ENCODE measurements around the gene RIMBP2.

Gene RIMBP2

GRCh38 chr12:130485291-130486145 is 230.6 kb downstream of the RIMBP2 start:
- no peak for DNase-seq (ENCODE audit: low spot score)

GRCh38 chr12:130484221-130484620 is 231.9 kb downstream of the RIMBP2 start:
- DNase-seq (ENCODE audit: low spot score) = no peak

- no peak for DNase-seq (ENCODE audit: low spot score)
Measured at GRCh38 chr12:130483616-130484180, 232.4 kb downstream of the RIMBP2 start.

- no peak for DNase-seq (ENCODE audit: low spot score)
Measured at GRCh38 chr12:130482448-130482847, 233.7 kb downstream of the RIMBP2 start.

- DNase-seq (ENCODE audit: low spot score) = no peak
Measured at GRCh38 chr12:130481392-130481879, 234.7 kb downstream of the RIMBP2 start.

- DNase-seq (ENCODE audit: low spot score) = no peak
Measured at GRCh38 chr12:130480887-130481286, 235.2 kb downstream of the RIMBP2 start.

- no peak for DNase-seq (ENCODE audit: low spot score)
Measured at GRCh38 chr12:130480231-130480630, 235.9 kb downstream of the RIMBP2 start.

- no peak for DNase-seq (ENCODE audit: low spot score)
Measured at GRCh38 chr12:130479401-130480125, 236.5 kb downstream of the RIMBP2 start.

- no peak for DNase-seq (ENCODE audit: low spot score)
Measured at GRCh38 chr12:130478786-130479185, 237.3 kb downstream of the RIMBP2 start.

GRCh38 chr12:130477701-130478100 is 238.4 kb downstream of the RIMBP2 start:
- DNase-seq (ENCODE audit: low spot score) = no peak

GRCh38 chr12:130477266-130477665 is 238.8 kb downstream of the RIMBP2 start:
- no peak for DNase-seq (ENCODE audit: low spot score)

GRCh38 chr12:130476451-130477135 is 239.5 kb downstream of the RIMBP2 start:
- no peak for DNase-seq (ENCODE audit: low spot score)

GRCh38 chr12:130474599-130475269 is 241.4 kb downstream of the RIMBP2 start:
- no peak for DNase-seq (ENCODE audit: low spot score)

- DNase-seq (ENCODE audit: low spot score) = no peak
Measured at GRCh38 chr12:130473266-130473665, 242.8 kb downstream of the RIMBP2 start.

- no peak for DNase-seq (ENCODE audit: low spot score)
Measured at GRCh38 chr12:130470969-130471368, 245.1 kb downstream of the RIMBP2 start.

- no peak for DNase-seq (ENCODE audit: low spot score)
Measured at GRCh38 chr12:130469552-130469951, 246.5 kb downstream of the RIMBP2 start.

- no peak for DNase-seq (ENCODE audit: low spot score)
Measured at GRCh38 chr12:130468700-130469245, 247.3 kb downstream of the RIMBP2 start.

GRCh38 chr12:130468186-130468585 is 247.9 kb downstream of the RIMBP2 start:
- DNase-seq (ENCODE audit: low spot score) = no peak

GRCh38 chr12:130465626-130466025 is 250.5 kb downstream of the RIMBP2 start:
- DNase-seq (ENCODE audit: low spot score) = no peak

GRCh38 chr12:130465046-130465445 is 251.1 kb downstream of the RIMBP2 start:
- DNase-seq (ENCODE audit: low spot score) = no peak

All from NAMALWA (cell line).